HG03097 (cell line): Measurements from ENCODE around the gene MNS1.
"Not testable (repeated sequence)": the region's sequence is repeated elsewhere in the genome, so short reads cannot be mapped to it uniquely, and the experiment has no call there.

Experiments used
- ATAC-seq: cut with Tn5 transposase; IDR thresholded peaks from one replicate; pipeline ENCODE4 v1.9.1; 2021; ENCODE audit not compliant: unreplicated experiment, low FRiP score

MNS1 gene

GRCh38 chr15:56456229-56456628, 8.7 kb downstream of the MNS1 start:
- no peak for ATAC-seq

GRCh38 chr15:56454836-56455235, 10.1 kb downstream of the MNS1 start:
- ATAC-seq, result no peak

- no peak for ATAC-seq
Observed at GRCh38 chr15:56445746-56446145, 19.2 kb downstream of the MNS1 start.

GRCh38 chr15:56442354-56442753, 22.6 kb downstream of the MNS1 start:
- ATAC-seq, result no peak

GRCh38 chr15:56440214-56440770, 24.6 kb downstream of the MNS1 start:
- no peak for ATAC-seq

GRCh38 chr15:56432304-56432703, 32.6 kb downstream of the MNS1 start:
- no peak for ATAC-seq

- peak; percentile 61 for ATAC-seq
Observed at GRCh38 chr15:56428821-56429458, 36.0 kb downstream of the MNS1 start.

- ATAC-seq, result no peak
Observed at GRCh38 chr15:56425976-56426375, 39.0 kb downstream of the MNS1 start.

- no peak for ATAC-seq
Observed at GRCh38 chr15:56425276-56425675, 39.7 kb downstream of the MNS1 start.

GRCh38 chr15:56413114-56413733, 51.7 kb downstream of the MNS1 start:
- ATAC-seq, result not testable (repeated sequence)

- no peak for ATAC-seq
Observed at GRCh38 chr15:56411122-56411749, 53.7 kb downstream of the MNS1 start.

- no peak for ATAC-seq
Observed at GRCh38 chr15:56410721-56411120, 54.2 kb downstream of the MNS1 start.

- ATAC-seq, result not testable (repeated sequence)
Observed at GRCh38 chr15:56399209-56399608, 65.7 kb downstream of the MNS1 start.

GRCh38 chr15:56397325-56397724, 67.6 kb downstream of the MNS1 start:
- ATAC-seq, result not testable (repeated sequence)

GRCh38 chr15:56394909-56395308, 70.0 kb downstream of the MNS1 start:
- ATAC-seq, result no peak

- no peak for ATAC-seq
Observed at GRCh38 chr15:56393277-56393676, 71.7 kb downstream of the MNS1 start.

- no peak for ATAC-seq
Observed at GRCh38 chr15:56390739-56391267, 74.1 kb downstream of the MNS1 start.

GRCh38 chr15:56385908-56386307, 79.0 kb downstream of the MNS1 start:
- ATAC-seq, result no peak

GRCh38 chr15:56383010-56383409, 81.9 kb downstream of the MNS1 start:
- ATAC-seq, result no peak
